Stomach (tissue), 9 donors: ENCODE results near the gene SLC4A7. TPM values are rescaled to one million over a fixed set of nuclear protein-coding genes. Genes with fewer than 3 reads are reported as not detected.

ENCODE experiments used
- DNase-seq, 2 donors: peaks; one replicate each; pipeline versions ENCODE4 v3.0.0 to v3.0.0-alpha.2; 2013 to 2019
- H3K27ac ChIP-seq, 5 donors: fragments of 200-600 bp in 4 of 5; sonication (generic) in 4 of 5; one replicate each; pipeline ENCODE4 v1.5.1; 2013 to 2019; ENCODE audit warnings: mild to moderate bottlenecking in 1 of 5, moderate library complexity in 1 of 5
- H3K27me3 ChIP-seq, 3 donors: fragments of 200-600 bp; sonication (generic); one replicate each; pipeline ENCODE4 v1.5.1; 2017 to 2019; ENCODE audit warnings: mixed run types in 1 of 3
- H3K36me3 ChIP-seq, 4 donors: fragments of 200-600 bp; sonication (generic); 1 replicate in 3 of 4; 2 replicates in 1 of 4; pipeline ENCODE4 v1.5.1; 2016 to 2019
- H3K4me1 ChIP-seq, 4 donors: fragments of 200-600 bp; sonication (generic); one replicate each; pipeline ENCODE4 v1.5.1; 2016 to 2019
- H3K4me3 ChIP-seq, 4 donors: fragments of 200-600 bp; sonication (generic) in 3 of 4; one replicate each; pipeline ENCODE4 v1.5.1; 2016 to 2019; ENCODE audit warnings: mild to moderate bottlenecking in 1 of 4
- H3K9me3 ChIP-seq, 4 donors: fragments of 200-600 bp; sonication (generic); one replicate each; pipeline ENCODE4 v1.5.1; 2016 to 2019
- EP300 ChIP-seq: sonication (generic); formaldehyde crosslinking; IDR thresholded peaks from one replicate; pipeline ENCODE4 v1.6.1; 2017; ENCODE audit warnings: antibody characterized with exemption
- POLR2A ChIP-seq, 4 donors: fragments of 450-650 bp; IDR thresholded peaks; one replicate each; pipeline ENCODE4 v1.6.1; 2016; ENCODE audit warnings: antibody characterized with exemption in 4 of 4, control low read depth in 2 of 4, mild to moderate bottlenecking in 1 of 4, moderate library complexity in 1 of 4
- POLR2AphosphoS5 ChIP-seq, 3 donors: sonication (generic); formaldehyde crosslinking; IDR thresholded peaks; one replicate each; pipeline ENCODE4 v1.6.1; 2016; ENCODE audit warnings: antibody characterized with exemption in 3 of 3
- WGBS, 5 donors: extraction: QIAGEN DNeasy Blood & Tissue Kit in 3 of 5; methylation state at CpG; one replicate each; pipeline versions ENCODE4 v1.1.5 to v1.1.7; 2013 to 2018; 5-methylcytosine and 5-hydroxymethylcytosine counted together
- intact Hi-C: fragments of 100-400 bp; cut with DNase I; formaldehyde crosslinking; loops from one replicate; pipeline ENCODE4 v1.15.1; 2023; ENCODE audit warnings: low total_unique reads
- polyA plus RNA-seq, 3 donors: library from polyadenylated mRNA; stranded (reverse); fragments of 200-250 nt; gene quantifications; one replicate each; pipeline ENCODE4 v1.2.3, GENCODE V29; 2013
- total RNA-seq, 5 donors: library from RNA; depleted of rRNA; stranded (reverse); fragments of >200 nt; gene quantifications; one replicate each; pipeline versions ENCODE4 v1.1.0 to v1.2.3, GENCODE V29; 2014 to 2016
- TF ChIP-seq, protein P1 (sequence below), 7 experiments: fragments of 450-650 bp in 4 of 7; fragments of 200-600 bp in 3 of 7; sonication (generic) in 3 of 7; IDR thresholded peaks; one replicate each; pipeline ENCODE4 v1.5.1; 2016 to 2019; ENCODE audit warnings: antibody characterized with exemption in 7 of 7, control low read depth in 2 of 7, mild to moderate bottlenecking in 1 of 7
- donor health status: healthy with polysubstance abuse.
- donor health status: Bipolar disorder and iron deficiency.
- donor health status: healthy.

Gene SLC4A7
- total and polyA plus RNA-seq, 8 donors: 1.6 to 212 (median 27.7) TPM

- no peaks in the 10 kb centered on the region for H3K27me3 ChIP-seq
- 80 to 93% (median 88%) methylated on average over 1 of the region's 1 CpG for WGBS, 5 donors
- TF ChIP-seq POLR2AphosphoS5 (IDR thresholded peaks at IDR 0.05) (no peak), POLR2A (IDR thresholded peaks at IDR 0.05) (no peak), EP300 (no peak)
- TF ChIP-seq, protein P1, sequence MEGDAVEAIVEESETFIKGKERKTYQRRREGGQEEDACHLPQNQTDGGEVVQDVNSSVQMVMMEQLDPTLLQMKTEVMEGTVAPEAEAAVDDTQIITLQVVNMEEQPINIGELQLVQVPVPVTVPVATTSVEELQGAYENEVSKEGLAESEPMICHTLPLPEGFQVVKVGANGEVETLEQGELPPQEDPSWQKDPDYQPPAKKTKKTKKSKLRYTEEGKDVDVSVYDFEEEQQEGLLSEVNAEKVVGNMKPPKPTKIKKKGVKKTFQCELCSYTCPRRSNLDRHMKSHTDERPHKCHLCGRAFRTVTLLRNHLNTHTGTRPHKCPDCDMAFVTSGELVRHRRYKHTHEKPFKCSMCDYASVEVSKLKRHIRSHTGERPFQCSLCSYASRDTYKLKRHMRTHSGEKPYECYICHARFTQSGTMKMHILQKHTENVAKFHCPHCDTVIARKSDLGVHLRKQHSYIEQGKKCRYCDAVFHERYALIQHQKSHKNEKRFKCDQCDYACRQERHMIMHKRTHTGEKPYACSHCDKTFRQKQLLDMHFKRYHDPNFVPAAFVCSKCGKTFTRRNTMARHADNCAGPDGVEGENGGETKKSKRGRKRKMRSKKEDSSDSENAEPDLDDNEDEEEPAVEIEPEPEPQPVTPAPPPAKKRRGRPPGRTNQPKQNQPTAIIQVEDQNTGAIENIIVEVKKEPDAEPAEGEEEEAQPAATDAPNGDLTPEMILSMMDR (IDR thresholded peaks at IDR 0.05): no peak
- H3K9me3 ChIP-seq: no peaks in the 10 kb centered on the region
- peaks cover 0 to 12% (median 6%) of the 10 kb centered on the region in 4 donors for H3K4me1 ChIP-seq
- intact Hi-C loops: no loop called here
- no peak overlapping the region for H3K4me3 ChIP-seq
- H3K36me3 ChIP-seq: no peaks in the 10 kb centered on the region
- DNase-seq: no peak
- H3K27ac ChIP-seq: no peak overlapping the region
These were observed 131.0 kb downstream of the SLC4A7 start for GRCh38 chr3:27353221-27353620.

DNA sequence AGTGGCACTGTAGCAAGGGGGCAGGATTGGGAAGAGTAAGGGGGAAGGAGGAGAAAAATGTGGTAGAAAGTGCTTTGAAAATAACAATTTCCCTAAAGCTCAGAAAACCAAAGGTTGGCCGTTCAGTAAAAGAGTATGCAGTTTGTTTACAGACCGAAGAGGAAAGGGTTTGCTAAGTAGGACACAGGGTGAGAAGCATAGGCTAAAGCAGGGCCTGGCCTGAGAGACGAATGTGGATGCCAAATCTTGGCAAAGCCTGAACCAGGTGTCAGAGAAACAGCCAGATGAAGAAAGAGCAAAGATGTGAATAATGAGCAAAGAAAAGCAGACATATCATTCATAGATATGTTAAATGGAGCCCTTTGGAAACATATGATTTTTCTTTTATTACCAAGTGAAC lies 132.1 kb downstream of the SLC4A7 start:
- H3K9me3 ChIP-seq: no peaks in the 10 kb centered on the region
- WGBS, 5 donors: 40 to 63% (median 49%) methylated on average over 3 of the region's 3 CpGs
- no peaks in the 10 kb centered on the region for H3K27me3 ChIP-seq
- peaks cover 0 to 7% (median 5%) of the 10 kb centered on the region in 4 donors for H3K4me1 ChIP-seq
- no peak for DNase-seq
- H3K27ac ChIP-seq: no peak overlapping the region
- TF ChIP-seq EP300 (no peak), POLR2AphosphoS5 (IDR thresholded peaks at IDR 0.05) (no peak), POLR2A (IDR thresholded peaks at IDR 0.05) (no peak)
- TF ChIP-seq, protein P1 (IDR thresholded peaks at IDR 0.05): no peak
- no peak overlapping the region for H3K4me3 ChIP-seq
- intact Hi-C loops: no loop called here
- no peaks in the 10 kb centered on the region for H3K36me3 ChIP-seq

- 83 to 92% (median 86%) methylated on average over 3 of the region's 3 CpGs for WGBS, 5 donors
- H3K27ac ChIP-seq: no peak overlapping the region
- TF ChIP-seq EP300 (no peak), POLR2AphosphoS5 (IDR thresholded peaks at IDR 0.05) (no peak), POLR2A (IDR thresholded peaks at IDR 0.05) (no peak)
- TF ChIP-seq, protein P1 (IDR thresholded peaks at IDR 0.05): no peak
These were observed 134.4 kb downstream of the SLC4A7 start for GRCh38 chr3:27349832-27350231.

DNA sequence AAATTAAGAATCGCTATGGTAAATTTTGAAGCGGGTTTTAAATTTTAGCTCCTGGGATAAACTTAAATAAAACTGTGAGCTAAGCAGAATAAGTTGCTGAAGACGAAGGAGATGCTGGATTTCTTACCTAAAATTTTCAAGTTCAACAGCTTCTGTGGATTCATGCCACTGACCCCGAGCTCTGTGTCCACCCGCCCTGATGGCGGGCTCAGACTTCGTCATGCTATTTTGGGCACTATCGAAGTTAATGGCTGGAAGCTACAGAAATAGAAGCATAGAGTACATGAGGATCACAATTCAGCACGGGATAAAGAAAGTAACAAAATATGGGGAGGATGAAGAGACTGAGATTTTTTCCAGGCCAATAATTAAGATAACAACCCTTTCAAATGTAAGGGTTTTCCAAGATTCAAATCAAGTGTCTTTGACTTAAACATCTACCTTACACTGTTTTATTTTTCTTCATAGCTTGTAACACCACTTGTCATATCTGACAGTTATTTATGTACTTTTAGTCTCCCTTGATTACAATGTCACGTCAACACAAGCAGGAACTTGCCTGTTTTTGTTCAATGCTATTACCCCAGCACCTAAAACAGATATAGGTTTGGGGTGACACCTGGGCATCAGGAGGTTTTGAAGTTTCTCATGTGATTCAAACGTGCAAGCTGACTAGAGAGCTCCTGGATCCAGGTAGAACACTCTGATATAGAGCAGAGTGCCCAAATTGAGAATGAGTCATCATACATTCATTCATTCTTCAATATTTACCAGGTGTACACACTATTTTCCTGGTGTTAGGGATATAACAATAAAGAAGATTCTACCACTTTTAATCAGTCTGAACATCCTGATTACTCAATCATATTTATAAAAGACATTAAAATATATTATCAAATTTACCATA lies 138.0 kb downstream of the SLC4A7 start:
- WGBS, 5 donors: 79 to 84% (median 83%) methylated on average over 11 of the region's 11 CpGs
- no peak overlapping the region for H3K27ac ChIP-seq
- no peak overlapping the region for H3K4me3 ChIP-seq

More at GRCh38 chr3:27349832-27350231, 134.4 kb downstream of the SLC4A7 start:
- Histone ChIP-seq H3K4me3 (no peak overlapping the region), H3K27me3 (no peaks in the 10 kb centered on the region), H3K4me1 (peaks cover 0 to 7% (median 5%) of the 10 kb centered on the region in 4 donors), H3K9me3 (no peaks in the 10 kb centered on the region), H3K36me3 (no peaks in the 10 kb centered on the region)
- intact Hi-C loops: no loop called here
- no peak for DNase-seq

More for the DNA sequence above, 138.0 kb downstream of the SLC4A7 start:
- TF ChIP-seq POLR2A (IDR thresholded peaks at IDR 0.05) (no peak), EP300 (no peak), POLR2AphosphoS5 (IDR thresholded peaks at IDR 0.05) (no peak)
- TF ChIP-seq, protein P1 (IDR thresholded peaks at IDR 0.05): no peak
- Histone ChIP-seq H3K27me3 (no peaks in the 10 kb centered on the region), H3K36me3 (no peaks in the 10 kb centered on the region), H3K4me1 (no peaks in the 10 kb centered on the region), H3K9me3 (no peaks in the 10 kb centered on the region)
- intact Hi-C loops: no loop called here
- DNase-seq: no peak
